HEK293T (cell line): ENCODE results near the gene CENPW.

Experiments used
- CTCF ChIA-PET: fragments of 350-600 bp; formaldehyde crosslinking; extraction: SDS; loops from one replicate; lab custom pipeline; 2021; ENCODE audit warnings: antibody characterized with exemption, inconsistent platforms; lab: Yijun Ruan, JAX
- POLR2A ChIA-PET: fragments of 350-600 bp; formaldehyde crosslinking; extraction: SDS; loops from one replicate; lab custom pipeline; 2020; ENCODE audit warnings: antibody characterized with exemption, inconsistent platforms; lab: Yijun Ruan, JAX
- DNase-seq: peaks from one replicate; pipeline ENCODE4 v3.0.0; 2012; ENCODE audit warnings: mixed read lengths; ENCODE audit errors: extremely low spot score
- ARNT ChIP-seq: fragments of 450-650 bp; IDR thresholded peaks from 2 replicates; pipeline ENCODE4 v1.6.1; 2017; ENCODE audit warnings: mild to moderate bottlenecking
- BHLHE40 ChIP-seq: fragments of 450-650 bp; IDR thresholded peaks from 2 replicates; pipeline ENCODE4 v1.6.1; 2016; ENCODE audit warnings: mild to moderate bottlenecking, moderate library complexity, borderline replicate concordance
- CTBP1 ChIP-seq: fragments of 450-650 bp; IDR thresholded peaks from 2 replicates; pipeline ENCODE4 v1.6.1; 2016; ENCODE audit warnings: borderline replicate concordance
- ELF4 ChIP-seq: fragments of 450-650 bp; IDR thresholded peaks from 2 replicates; pipeline ENCODE4 v1.6.1; 2017; ENCODE audit warnings: antibody characterized with exemption
- FOXA1 ChIP-seq: fragments of 450-650 bp; IDR thresholded peaks from 2 replicates; pipeline ENCODE4 v1.6.1; 2016; ENCODE audit warnings: mild to moderate bottlenecking
- FOXK2 ChIP-seq: fragments of 450-650 bp; IDR thresholded peaks from 2 replicates; pipeline ENCODE4 v1.6.1; 2016; ENCODE audit warnings: mild to moderate bottlenecking
- FOXM1 ChIP-seq: fragments of 450-650 bp; IDR thresholded peaks from 2 replicates; pipeline ENCODE4 v1.6.1; 2017; ENCODE audit warnings: mild to moderate bottlenecking, borderline replicate concordance
- HDGF ChIP-seq: fragments of 450-650 bp; IDR thresholded peaks from 2 replicates; pipeline ENCODE4 v1.6.1; 2017; ENCODE audit warnings: antibody characterized with exemption, borderline replicate concordance
- L3MBTL2 ChIP-seq: fragments of 450-650 bp; conservative IDR thresholded peaks from 2 replicates; pipeline ENCODE4 v1.6.1; 2016; ENCODE audit warnings: mild to moderate bottlenecking
- LEF1 ChIP-seq: fragments of 450-650 bp; IDR thresholded peaks from 2 replicates; pipeline ENCODE4 v1.6.1; 2017; ENCODE audit warnings: mild to moderate bottlenecking, borderline replicate concordance
- NFRKB ChIP-seq: fragments of 450-650 bp; IDR thresholded peaks from 2 replicates; pipeline ENCODE4 v1.6.1; 2016; ENCODE audit warnings: mild to moderate bottlenecking, moderate library complexity
- PKNOX1 ChIP-seq: fragments of 450-650 bp; IDR thresholded peaks from 2 replicates; pipeline ENCODE4 v1.6.1; 2016
- SP1 ChIP-seq: fragments of 450-650 bp; IDR thresholded peaks from 2 replicates; pipeline ENCODE4 v1.6.1; 2017
- SUZ12 ChIP-seq: fragments of 450-650 bp; IDR thresholded peaks from 2 replicates; pipeline ENCODE4 v1.6.1; 2016; ENCODE audit warnings: mild to moderate bottlenecking
- TARDBP ChIP-seq: fragments of 450-650 bp; IDR thresholded peaks from 2 replicates; pipeline ENCODE4 v1.6.1; 2016
- ZNF384 ChIP-seq: fragments of 450-650 bp; IDR thresholded peaks from 2 replicates; pipeline ENCODE4 v1.6.1; 2016

The CENPW gene

GRCh38 chr6:126312013-126312665 lies 27.8 kb upstream of the CENPW start:
- TF ChIP-seq ELF4 (no peak), ZNF384 (no peak), LEF1 (no peak), FOXK2 (no peak), PKNOX1 (no peak), HDGF (no peak), L3MBTL2 (no peak), FOXA1 (no peak), TARDBP (no peak), ARNT (no peak), BHLHE40 (no peak), FOXM1 (no peak), SP1 (no peak)
- POLR2A ChIA-PET = no interaction called here
- peak; percentile 53 for DNase-seq
- CTCF ChIA-PET = no interaction called here

- no peak for DNase-seq
- TF ChIP-seq SUZ12 (no peak), ZNF384 (no peak), TARDBP (no peak), FOXM1 (no peak), LEF1 (no peak), ELF4 (no peak), FOXK2 (no peak), SP1 (no peak), FOXA1 (no peak), PKNOX1 (no peak), BHLHE40 (no peak), NFRKB (no peak), L3MBTL2 (no peak), HDGF (no peak), CTBP1 (no peak)
- ChIA-PET POLR2A (no interaction called here), CTCF (no interaction called here)
Measured at GRCh38 chr6:126313941-126314340, 26.0 kb upstream of the CENPW start.

GRCh38 chr6:126318797-126319196 lies 21.1 kb upstream of the CENPW start:
- DNase-seq = no peak
- CTCF ChIA-PET = no interaction called here
- POLR2A ChIA-PET = no interaction called here
- no peak for TF ChIP-seq ARNT
- TF ChIP-seq LEF1 = no peak
- no peak for TF ChIP-seq SP1
- TF ChIP-seq HDGF = no peak
- TF ChIP-seq NFRKB = no peak
- no peak for TF ChIP-seq SUZ12
- TF ChIP-seq L3MBTL2 = no peak
- no peak for TF ChIP-seq PKNOX1
- TF ChIP-seq FOXM1 = no peak
- TF ChIP-seq BHLHE40 = no peak
- no peak for TF ChIP-seq CTBP1
- TF ChIP-seq FOXK2 = no peak

GRCh38 chr6:126333729-126334128 lies 6.2 kb upstream of the CENPW start:
- no peak for DNase-seq
- ChIA-PET CTCF (no interaction called here), POLR2A (no interaction called here)
- TF ChIP-seq ELF4 (no peak), NFRKB (no peak), FOXK2 (no peak), SUZ12 (no peak), LEF1 (no peak), ARNT (no peak), BHLHE40 (no peak), FOXA1 (no peak), FOXM1 (no peak), HDGF (no peak), CTBP1 (no peak), L3MBTL2 (no peak), ZNF384 (no peak), TARDBP (no peak), PKNOX1 (no peak), SP1 (no peak)

GRCh38 chr6:126335210-126335609 lies 4.7 kb upstream of the CENPW start:
- POLR2A ChIA-PET = no interaction called here

More at GRCh38 chr6:126335210-126335609, 4.7 kb upstream of the CENPW start:
- TF ChIP-seq NFRKB (no peak), ZNF384 (no peak)
- DNase-seq = no peak
- CTCF ChIA-PET = no interaction called here
